Large intestine (tissue), 3 donors: ENCODE measurements around the gene CPNE2. TPM values are rescaled to one million over a fixed set of nuclear protein-coding genes. Genes with fewer than 3 reads are reported as not detected.
"Not testable (repeated sequence)": the region's sequence is repeated elsewhere in the genome, so short reads cannot be mapped to it uniquely, and the experiment has no call there.

ENCODE experiments used
- DNase-seq, 2 donors: peaks; one replicate each; pipeline versions ENCODE4 v3.0.0 to v3.0.0-alpha.2; 2013
- H3K27ac ChIP-seq: one replicate; pipeline ENCODE4 v1.5.1; 2013; ENCODE audit warnings: low read length
- H3K27me3 ChIP-seq: 2 replicates; pipeline ENCODE4 v1.6.1; 2013; ENCODE audit warnings: low read length; ENCODE audit not compliant: control insufficient read depth, insufficient read depth
- H3K36me3 ChIP-seq: 2 replicates; pipeline ENCODE4 v1.6.1; 2013; ENCODE audit warnings: low read length; ENCODE audit not compliant: control insufficient read depth, insufficient read depth
- H3K4me1 ChIP-seq: one replicate; pipeline ENCODE4 v1.6.1; 2013; ENCODE audit warnings: low read length; ENCODE audit not compliant: control insufficient read depth, insufficient read depth
- H3K4me3 ChIP-seq: one replicate; pipeline ENCODE4 v1.5.1; 2013; ENCODE audit warnings: low read length
- H3K9me3 ChIP-seq: one replicate; pipeline ENCODE4 v1.6.1; 2013; ENCODE audit warnings: mild to moderate bottlenecking, low read depth, low read length, moderate library complexity; ENCODE audit not compliant: control insufficient read depth
- WGBS: methylation state at CpG from one replicate; pipeline ENCODE4 v1.1.5; 2013; ENCODE audit warnings: low lambda C conversion rate; ENCODE audit not compliant: insufficient coverage; 5-methylcytosine and 5-hydroxymethylcytosine counted together
- polyA plus RNA-seq: library from polyadenylated mRNA; unstranded; fragments of 120-200 nt; gene quantifications from one replicate; pipeline ENCODE4 v1.2.1, GENCODE V29; 2013

Gene CPNE2
- polyA plus RNA-seq, 1 donor = 22.6 TPM

DNA sequence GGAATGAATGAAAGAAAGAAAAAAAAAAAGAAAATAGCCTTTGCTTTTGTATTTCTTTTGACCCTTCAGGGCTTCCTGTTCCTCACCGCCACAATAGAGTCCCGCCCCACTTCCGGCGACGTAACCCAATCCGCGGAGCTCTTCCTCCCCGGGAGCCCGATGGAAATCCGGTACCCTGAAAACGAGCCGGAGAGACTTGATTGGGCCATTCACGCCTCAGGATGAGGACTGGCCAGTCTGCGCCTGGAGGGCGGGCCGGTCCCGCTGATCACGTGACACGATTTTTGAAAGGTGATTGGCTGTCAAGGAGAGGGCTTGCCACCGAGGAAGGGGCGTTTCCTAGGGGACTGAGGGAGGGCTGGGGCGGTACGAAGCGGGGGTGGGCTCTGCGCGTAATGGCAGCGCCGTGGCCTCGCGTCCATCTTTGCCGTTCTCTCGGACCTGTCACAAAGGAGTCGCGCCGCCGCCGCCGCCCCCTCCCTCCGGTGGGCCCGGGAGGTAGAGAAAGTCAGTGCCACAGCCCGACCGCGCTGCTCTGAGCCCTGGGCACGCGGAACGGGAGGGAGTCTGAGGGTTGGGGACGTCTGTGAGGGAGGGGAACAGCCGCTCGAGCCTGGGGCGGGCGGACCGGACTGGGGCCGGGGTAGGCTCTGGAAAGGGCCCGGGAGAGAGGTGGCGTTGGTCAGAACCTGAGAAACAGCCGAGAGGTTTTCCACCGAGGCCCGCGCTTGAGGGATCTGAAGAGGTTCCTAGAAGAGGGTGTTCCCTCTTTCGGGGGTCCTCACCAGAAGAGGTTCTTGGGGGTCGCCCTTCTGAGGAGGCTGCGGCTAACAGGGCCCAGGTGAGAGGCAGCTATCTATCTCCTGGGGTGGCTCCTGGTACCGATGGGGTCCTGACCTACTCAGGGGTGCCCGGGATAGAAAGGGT lies 93.8 kb downstream of the CPNE2 start, which contains the start of the genes PSME3IP1 and RSPRY1:
Gene PSME3IP1 (minus strand): TSS at position 95 of the 927 bp plus-strand sequence. CDS start 12,185 bp downstream, outside the sequence.
Gene RSPRY1 (plus strand): TSS at position 385 of the 927 bp plus-strand sequence. CDS start 18,330 bp downstream, outside the sequence.
- Histone ChIP-seq H3K27me3 (no peaks in the 10 kb centered on the region), H3K36me3 (peaks cover 3% of the 10 kb centered on the region), H3K4me1 (peaks cover 9% of the 10 kb centered on the region), H3K4me3 (peak within 1 kb of the TSS; percentile 99), H3K9me3 (no peaks in the 10 kb centered on the region), H3K27ac (peak within 1 kb of the TSS; percentile 91)
- DNase-seq = peak; percentile 100
- WGBS = no CpG with 5 or more reads among the region's 64 CpGs

DNA sequence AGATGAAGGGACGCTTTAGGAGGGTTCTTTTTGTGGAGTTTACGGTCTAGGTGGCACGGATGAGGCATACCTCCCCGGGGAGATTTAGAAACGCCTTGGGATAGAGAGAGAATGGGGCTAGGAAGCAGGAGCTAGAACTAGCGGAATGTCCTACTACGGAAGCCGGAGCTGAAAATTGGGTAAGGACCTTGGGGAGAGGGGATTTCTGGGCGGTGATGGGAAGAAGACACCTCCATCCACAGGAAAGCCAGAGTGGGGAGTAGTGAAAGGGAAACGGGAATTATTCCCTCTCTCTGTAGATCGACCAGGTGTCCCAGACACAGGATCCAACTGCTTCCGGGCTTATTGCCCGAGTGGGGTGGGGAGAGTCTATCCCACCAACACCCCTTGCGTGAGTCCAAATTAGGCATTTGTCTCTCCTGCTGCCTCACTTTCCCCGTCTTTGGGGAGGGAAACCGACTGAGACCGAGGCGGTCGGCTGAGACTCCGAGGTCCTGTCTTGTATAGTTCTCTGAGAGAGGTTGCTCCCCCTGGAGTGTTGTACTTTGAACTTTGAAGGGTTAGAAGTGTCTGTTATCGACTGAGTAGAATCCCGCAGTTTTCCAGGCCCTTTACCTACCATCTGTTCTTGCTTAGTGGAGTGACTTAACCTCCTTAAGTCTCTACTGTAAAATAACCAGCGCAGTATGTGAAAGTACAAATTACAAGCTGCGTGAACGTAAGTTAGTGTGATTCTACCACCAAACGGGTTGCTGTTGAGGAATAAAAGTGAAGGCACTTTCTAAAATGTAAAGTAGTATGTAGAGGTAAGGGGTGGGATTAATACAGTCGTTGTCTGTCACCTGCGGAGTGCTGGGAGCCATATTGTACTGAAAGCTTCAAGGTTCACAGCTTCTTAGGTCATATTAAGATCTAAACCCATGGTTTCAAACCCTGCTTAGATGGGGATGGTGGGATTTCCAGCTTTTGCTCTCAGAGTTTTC lies 94.8 kb downstream of the CPNE2 start:
- DNase-seq = peak; percentile 52 to 89
- Histone ChIP-seq H3K9me3 (no peaks in the 10 kb centered on the region), H3K27ac (peak overlapping the region; percentile 91), H3K36me3 (peaks cover 3% of the 10 kb centered on the region), H3K4me3 (peak overlapping the region; percentile 99), H3K4me1 (peaks cover 9% of the 10 kb centered on the region), H3K27me3 (no peaks in the 10 kb centered on the region)
- WGBS = 0% methylated on average over 2 of the region's 28 CpGs

DNA sequence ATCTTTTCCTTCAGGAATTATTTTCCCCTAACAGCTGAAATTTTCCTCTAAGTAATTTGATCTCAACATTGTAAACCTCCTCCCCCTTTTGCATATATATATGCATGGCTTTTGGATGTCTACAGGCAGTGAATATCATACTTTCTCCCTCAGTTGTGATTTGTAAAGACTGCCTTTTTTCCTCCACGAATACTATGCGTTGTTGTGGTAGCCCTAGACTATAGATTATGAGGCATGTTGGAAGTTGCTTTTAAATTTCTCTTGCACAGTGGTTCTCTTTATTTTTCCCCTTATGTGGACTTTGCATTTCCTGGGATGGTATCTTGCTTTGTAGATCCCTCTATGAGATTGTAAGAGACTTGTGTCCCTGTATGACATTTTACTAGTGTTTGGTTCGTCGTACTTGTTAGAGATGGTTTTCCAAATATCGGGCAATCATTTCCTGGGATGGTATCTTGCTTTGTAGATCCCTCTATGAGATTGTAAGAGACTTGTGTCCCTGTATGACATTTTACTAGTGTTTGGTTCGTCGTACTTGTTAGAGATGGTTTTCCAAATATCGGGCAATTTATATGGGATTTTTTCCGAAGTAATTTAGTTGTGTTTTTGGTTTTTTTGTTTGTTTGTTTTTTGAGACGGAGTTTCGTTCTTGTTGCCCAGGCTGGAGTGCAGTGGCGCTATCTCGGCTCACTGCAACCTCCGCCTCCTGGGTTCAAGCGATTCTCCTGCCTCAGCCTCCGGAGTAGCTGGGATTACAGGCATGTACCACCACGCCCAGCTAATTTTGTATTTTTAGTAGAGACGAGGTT lies 95.7 kb downstream of the CPNE2 start:
- H3K27me3 ChIP-seq, H3K9me3 ChIP-seq, DNase-seq, H3K4me1 ChIP-seq, H3K36me3 ChIP-seq: not testable (repeated sequence)
- 40% methylated on average over 1 of the region's 18 CpGs for WGBS
- H3K4me3 ChIP-seq = peak overlapping the region; percentile 99
- H3K27ac ChIP-seq = peak overlapping the region; percentile 91

DNA sequence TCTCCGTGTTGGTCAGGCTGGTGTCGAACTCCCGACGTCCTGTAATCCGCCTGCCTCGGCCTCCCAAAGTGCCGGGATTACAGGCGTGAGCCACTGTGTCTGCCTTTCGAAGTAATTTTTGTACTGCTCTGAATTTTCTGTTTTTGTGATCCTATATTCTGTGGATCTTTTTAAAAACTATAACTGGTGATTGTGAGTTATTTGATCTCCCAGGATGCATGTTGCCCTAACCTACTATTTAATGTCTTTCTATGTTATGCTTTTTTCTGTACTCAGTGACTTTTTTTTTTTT lies 96.3 kb downstream of the CPNE2 start:
- WGBS = 93% methylated on average over 3 of the region's 9 CpGs
- Histone ChIP-seq H3K36me3 (peaks cover 3% of the 10 kb centered on the region), H3K9me3 (no peaks in the 10 kb centered on the region), H3K4me1 (peaks cover 9% of the 10 kb centered on the region), H3K27ac (no peak overlapping the region), H3K27me3 (no peaks in the 10 kb centered on the region), H3K4me3 (no peak overlapping the region)
- no peak for DNase-seq

DNA sequence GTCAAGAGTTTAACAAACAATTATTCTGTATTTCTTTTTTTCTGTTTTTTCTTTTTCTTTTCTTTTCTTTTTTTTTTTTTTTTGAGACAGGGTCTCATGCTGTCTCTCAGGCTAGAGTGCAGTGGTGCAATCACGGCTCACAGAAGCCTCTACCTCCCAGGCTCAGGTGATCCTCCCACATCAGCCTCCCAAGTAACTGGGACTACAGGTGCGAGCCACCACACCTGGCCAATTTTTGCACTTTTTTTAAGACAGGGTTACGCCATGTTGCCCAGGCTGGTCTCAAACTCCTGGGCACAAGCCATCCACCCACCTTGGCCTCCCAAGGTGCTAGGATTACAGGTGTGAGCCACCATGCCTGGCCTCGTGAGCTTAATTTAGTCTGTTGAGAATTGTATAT lies 97.1 kb downstream of the CPNE2 start:
- H3K9me3 ChIP-seq, DNase-seq, H3K27me3 ChIP-seq, H3K27ac ChIP-seq, H3K4me3 ChIP-seq, H3K36me3 ChIP-seq, H3K4me1 ChIP-seq: not testable (repeated sequence)
- no CpG with 5 or more reads among the region's 4 CpGs for WGBS

DNA sequence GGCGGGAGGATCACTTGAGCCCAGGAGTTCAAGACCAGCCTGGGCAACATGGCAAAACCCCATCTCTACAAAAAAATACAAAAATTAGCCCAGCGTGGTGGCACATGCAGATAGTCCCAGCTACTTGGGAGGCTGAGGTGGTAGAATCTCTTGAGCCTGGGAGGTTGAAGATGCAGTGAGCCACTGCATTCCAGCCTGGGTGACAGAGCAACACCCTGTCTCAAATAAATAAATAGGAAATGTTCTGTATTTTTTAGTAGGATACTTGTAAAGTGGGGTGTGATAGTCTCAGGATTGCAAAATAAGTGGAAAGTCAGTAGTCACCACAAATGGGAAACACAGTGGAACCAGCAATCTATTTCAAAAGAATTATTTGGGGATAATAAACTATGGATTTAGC lies 97.8 kb downstream of the CPNE2 start:
- no peak for DNase-seq
- WGBS = no CpG with 5 or more reads among the region's 2 CpGs
- Histone ChIP-seq H3K4me3 (no peak overlapping the region), H3K27me3 (no peaks in the 10 kb centered on the region), H3K4me1 (peaks cover 9% of the 10 kb centered on the region), H3K36me3 (peaks cover 3% of the 10 kb centered on the region), H3K27ac (no peak overlapping the region), H3K9me3 (no peaks in the 10 kb centered on the region)

DNA sequence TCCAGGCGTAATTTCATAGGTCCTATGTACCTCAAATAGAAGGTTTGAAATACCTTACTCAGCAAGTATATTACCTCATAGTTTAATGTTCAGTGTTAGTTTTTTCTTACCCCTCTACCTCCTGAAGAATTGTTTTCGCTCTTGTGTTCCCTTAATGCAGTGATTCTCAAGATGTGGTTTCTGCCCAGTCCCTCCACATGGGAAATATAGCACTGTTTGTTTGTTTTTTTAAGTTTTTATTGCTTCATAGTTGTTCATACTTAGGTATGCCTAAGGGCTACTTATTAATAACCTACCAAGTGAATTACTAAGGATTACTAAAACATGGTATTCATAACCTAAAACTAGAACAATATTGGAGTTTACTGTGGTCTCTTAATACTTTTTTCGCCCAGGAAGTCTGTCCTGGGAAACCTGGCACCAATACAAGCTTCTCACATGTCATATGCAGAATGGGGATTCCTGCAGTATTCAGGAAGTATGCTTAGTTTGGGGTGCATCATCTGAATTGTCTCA lies 98.7 kb downstream of the CPNE2 start:
- peaks cover 3% of the 10 kb centered on the region for H3K36me3 ChIP-seq
- H3K4me3 ChIP-seq = no peak overlapping the region
- peaks cover 9% of the 10 kb centered on the region for H3K4me1 ChIP-seq
- H3K27ac ChIP-seq = no peak overlapping the region
- no CpG with 5 or more reads among the region's 3 CpGs for WGBS
- peak in 1 of 2 donors; percentile 8 for DNase-seq
- no peaks in the 10 kb centered on the region for H3K27me3 ChIP-seq
- no peaks in the 10 kb centered on the region for H3K9me3 ChIP-seq

DNA sequence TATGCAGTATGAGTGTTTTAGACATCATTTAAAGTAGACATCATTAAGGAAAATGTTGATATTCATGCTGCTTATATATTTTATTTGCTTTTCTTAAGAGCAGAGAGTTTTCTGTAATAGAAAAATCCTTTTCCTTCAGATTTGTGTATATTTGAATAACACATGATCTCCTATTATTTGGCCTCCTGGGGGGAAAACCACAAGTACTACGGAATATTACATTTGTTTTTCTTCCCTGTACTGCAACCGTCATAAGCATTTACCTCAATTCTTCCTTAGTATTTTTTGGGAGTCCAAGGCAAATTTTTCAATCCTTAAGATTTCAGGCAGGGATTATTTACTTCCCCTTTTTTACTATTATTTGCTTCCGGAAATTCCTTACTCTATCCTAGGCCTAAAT lies 99.8 kb downstream of the CPNE2 start:
- Histone ChIP-seq H3K36me3 (peaks cover 3% of the 10 kb centered on the region), H3K4me1 (peaks cover 9% of the 10 kb centered on the region), H3K9me3 (no peaks in the 10 kb centered on the region), H3K4me3 (no peak overlapping the region), H3K27ac (no peak overlapping the region), H3K27me3 (no peaks in the 10 kb centered on the region)
- no peak for DNase-seq
- WGBS = 90% methylated on average over 2 of the region's 3 CpGs

DNA sequence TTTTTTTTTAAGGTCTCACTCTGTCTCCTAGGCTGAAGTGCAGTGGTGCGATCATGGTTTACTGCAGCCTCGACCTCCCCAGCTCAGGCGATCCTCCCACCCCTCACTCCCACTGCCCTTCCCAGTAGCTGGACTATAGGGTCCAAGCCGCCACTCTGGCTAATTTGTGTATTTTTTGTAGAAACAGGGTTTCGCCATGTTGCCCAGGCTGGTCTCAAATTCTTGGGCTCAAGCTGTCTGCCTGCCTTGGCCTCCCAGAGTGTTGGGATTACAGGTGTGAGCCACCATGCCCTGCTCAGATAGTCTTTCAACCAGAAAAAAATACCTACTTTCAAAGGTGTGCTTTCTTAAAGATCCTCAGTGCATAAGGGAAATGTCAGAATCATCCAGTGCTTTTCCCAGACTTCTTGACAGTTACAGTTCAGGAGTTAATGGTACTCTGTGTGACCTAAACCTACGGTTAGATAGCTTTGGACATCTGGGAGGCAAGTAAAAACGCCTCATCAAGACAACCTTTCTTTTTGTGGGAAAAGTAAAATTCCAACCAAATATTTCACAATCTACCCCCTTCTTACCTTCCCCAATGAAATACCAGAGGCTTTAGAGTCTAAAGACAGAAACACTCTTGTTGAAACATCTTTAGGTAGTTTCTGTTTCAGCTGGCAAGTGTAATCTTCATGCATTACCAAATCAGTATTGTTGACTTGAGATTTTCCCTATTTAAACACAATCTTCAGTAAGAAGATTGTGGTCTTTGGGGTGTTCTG lies 100.5 kb downstream of the CPNE2 start:
- DNase-seq = no peak
- Histone ChIP-seq H3K27ac (no peak overlapping the region), H3K4me3 (no peak overlapping the region), H3K27me3 (no peaks in the 10 kb centered on the region), H3K36me3 (peaks cover 3% of the 10 kb centered on the region), H3K9me3 (no peaks in the 10 kb centered on the region), H3K4me1 (peaks cover 9% of the 10 kb centered on the region)
- WGBS = no CpG with 5 or more reads among the region's 7 CpGs
